NT2/D1 (cell line): ENCODE results near the gene ZNRF1.
"Not testable (repeated sequence)": the region's sequence is repeated elsewhere in the genome, so short reads cannot be mapped to it uniquely, and the experiment has no call there.

Experiments used
- DNase-seq: peaks from one replicate; pipeline ENCODE4 v3.0.0-alpha.2; 2011; ENCODE audit warnings: low read depth, low spot score
- H3K27me3 ChIP-seq: 2 replicates; pipeline ENCODE4 v1.6.0; 2011; ENCODE audit warnings: mild to moderate bottlenecking; ENCODE audit not compliant: insufficient read length, insufficient read depth
- H3K36me3 ChIP-seq: 2 replicates; pipeline ENCODE4 v1.6.1; 2011; ENCODE audit warnings: mild to moderate bottlenecking, low read length, mixed read lengths; ENCODE audit not compliant: insufficient read depth, insufficient read length
- H3K4me1 ChIP-seq: 2 replicates; pipeline ENCODE4 v1.5.1; 2011; ENCODE audit not compliant: insufficient read depth, insufficient read length
- H3K4me3 ChIP-seq: 2 replicates; pipeline ENCODE4 v1.5.1; 2011; ENCODE audit warnings: low read depth; ENCODE audit not compliant: insufficient read length
- H3K9ac ChIP-seq: 2 replicates; pipeline ENCODE4 v1.6.0; 2011; ENCODE audit warnings: low read depth; ENCODE audit not compliant: insufficient read length
- H3K9me3 ChIP-seq: 2 replicates; pipeline ENCODE4 v1.5.1; 2011; ENCODE audit warnings: mild to moderate bottlenecking, low read length; ENCODE audit not compliant: insufficient read depth
- SUZ12 ChIP-seq: IDR thresholded peaks from 2 replicates; pipeline ENCODE4 v1.6.1; 2011; ENCODE audit not compliant: insufficient read length, insufficient read depth; ENCODE audit errors: extremely low read depth
- YY1 ChIP-seq: IDR thresholded peaks from 2 replicates; pipeline ENCODE4 v1.6.1; 2011; ENCODE audit not compliant: insufficient read length, insufficient read depth
- ZNF274 ChIP-seq: IDR thresholded peaks from 2 replicates; pipeline ENCODE4 v1.6.1; 2011; ENCODE audit warnings: mild to moderate bottlenecking, low read depth, low read length

The ZNRF1 gene

GRCh38 chr16:75120253-75120652, 121.4 kb downstream of the ZNRF1 start:
- Histone ChIP-seq H3K4me1 (peaks cover 7% of the 10 kb centered on the region), H3K9me3 (peaks cover 21% of the 10 kb centered on the region), H3K9ac (no peak overlapping the region), H3K4me3 (no peak overlapping the region), H3K27me3 (no peaks in the 10 kb centered on the region), H3K36me3 (no peaks in the 10 kb centered on the region)
- no peak for TF ChIP-seq YY1
- no peak for TF ChIP-seq SUZ12
- TF ChIP-seq ZNF274 = no peak
- DNase-seq = no peak

- H3K9me3 ChIP-seq = peaks cover 30% of the 10 kb centered on the region
- no peaks in the 10 kb centered on the region for H3K36me3 ChIP-seq
- H3K4me1 ChIP-seq = peaks cover 3% of the 10 kb centered on the region
- TF ChIP-seq YY1 (no peak), ZNF274 (no peak), SUZ12 (no peak)
- no peak for DNase-seq
- no peaks in the 10 kb centered on the region for H3K27me3 ChIP-seq
- H3K9ac ChIP-seq = no peak overlapping the region
- no peak overlapping the region for H3K4me3 ChIP-seq
Observed at GRCh38 chr16:75121949-75122568, 123.2 kb downstream of the ZNRF1 start.

- no peak overlapping the region for H3K9ac ChIP-seq
- TF ChIP-seq SUZ12 = no peak
- TF ChIP-seq YY1 = no peak
- no peak for TF ChIP-seq ZNF274
- no peak for DNase-seq
Observed at GRCh38 chr16:75122609-75123008, 123.8 kb downstream of the ZNRF1 start.

GRCh38 chr16:75127713-75128415, 129.0 kb downstream of the ZNRF1 start:
- Histone ChIP-seq H3K36me3 (no peaks in the 10 kb centered on the region), H3K4me3 (no peak overlapping the region), H3K27me3 (no peaks in the 10 kb centered on the region), H3K9ac (no peak overlapping the region), H3K4me1 (no peaks in the 10 kb centered on the region), H3K9me3 (peaks cover 27% of the 10 kb centered on the region)
- TF ChIP-seq YY1 (no peak), SUZ12 (no peak), ZNF274 (no peak)
- no peak for DNase-seq

More at GRCh38 chr16:75122609-75123008, 123.8 kb downstream of the ZNRF1 start:
- peaks cover 3% of the 10 kb centered on the region for H3K4me1 ChIP-seq
- H3K4me3 ChIP-seq = no peak overlapping the region
- H3K36me3 ChIP-seq = no peaks in the 10 kb centered on the region
- no peaks in the 10 kb centered on the region for H3K27me3 ChIP-seq
- peaks cover 35% of the 10 kb centered on the region for H3K9me3 ChIP-seq

DNA sequence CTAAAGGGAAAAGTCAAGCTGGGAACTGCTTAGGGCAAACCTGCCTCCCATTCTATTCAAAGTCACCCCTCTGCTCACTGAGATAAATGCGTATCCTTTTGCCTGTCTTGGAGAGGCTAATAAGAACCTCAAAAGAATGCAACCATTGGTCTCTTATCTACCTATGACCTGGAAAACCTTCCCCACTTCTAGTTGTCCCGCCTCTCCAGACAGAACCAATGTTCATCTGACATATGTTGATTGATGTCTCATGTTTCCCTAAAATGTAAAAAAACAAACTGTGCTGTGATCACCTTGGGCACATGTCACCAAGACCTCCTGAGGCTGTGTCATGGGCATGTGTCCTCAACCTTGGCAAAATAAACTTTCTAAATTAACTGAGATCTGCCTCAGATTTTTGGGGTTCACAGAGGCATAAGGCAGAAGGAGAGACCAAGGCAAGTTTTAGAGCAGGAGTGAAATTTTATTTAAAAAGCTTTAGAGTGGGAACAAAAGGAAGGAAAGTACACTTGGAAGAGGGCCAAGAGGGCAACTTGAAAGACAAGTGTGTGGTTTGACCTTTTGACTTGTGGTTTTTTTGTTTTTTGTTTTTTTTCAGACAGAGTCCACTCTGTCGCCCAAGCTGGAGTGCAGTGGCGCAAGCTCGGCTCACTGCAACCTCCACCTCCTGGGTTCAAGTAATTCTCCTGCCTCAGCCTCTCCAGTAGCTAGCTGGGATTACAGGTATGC, 130.8 kb downstream of the ZNRF1 start:
- H3K4me3 ChIP-seq, H3K4me1 ChIP-seq, H3K9ac ChIP-seq, H3K36me3 ChIP-seq, DNase-seq, H3K27me3 ChIP-seq: not testable (repeated sequence)
- peaks cover 27% of the 10 kb centered on the region for H3K9me3 ChIP-seq

DNA sequence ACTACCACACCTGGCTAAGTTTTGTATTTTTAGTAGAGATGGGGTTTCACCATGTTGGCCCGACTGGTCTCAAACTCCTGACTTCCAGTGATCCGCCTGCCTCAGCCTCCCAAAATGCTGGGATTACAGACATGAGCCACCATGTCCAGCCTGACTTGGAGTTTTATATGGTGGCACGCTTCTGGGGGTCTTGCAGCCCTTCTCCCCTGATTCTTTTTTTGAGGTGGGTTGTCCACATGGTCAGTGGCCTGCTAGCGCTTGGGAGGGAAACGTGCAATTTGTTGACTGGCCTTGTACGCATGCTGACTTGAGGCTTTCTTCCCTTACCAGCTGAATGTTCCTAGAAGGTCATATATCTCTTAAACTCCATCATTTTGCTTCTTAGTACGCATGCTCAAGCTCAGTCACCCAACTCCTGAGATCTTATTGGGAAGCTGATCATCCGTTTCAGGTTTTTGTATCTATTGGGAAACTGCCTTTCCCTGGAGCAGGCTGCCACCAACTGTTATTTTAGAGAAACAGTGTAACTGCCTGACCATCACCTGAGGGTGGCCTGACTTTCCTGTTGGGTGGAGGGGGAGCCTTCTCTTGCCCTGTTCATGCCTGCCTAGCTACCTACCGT, 131.4 kb downstream of the ZNRF1 start:
- Histone ChIP-seq H3K36me3 (no peaks in the 10 kb centered on the region), H3K4me1 (no peaks in the 10 kb centered on the region), H3K27me3 (no peaks in the 10 kb centered on the region), H3K4me3 (no peak overlapping the region), H3K9me3 (peaks cover 27% of the 10 kb centered on the region), H3K9ac (no peak overlapping the region)
- DNase-seq = no peak
- TF ChIP-seq YY1 (no peak), ZNF274 (no peak), SUZ12 (no peak)

GRCh38 chr16:75131081-75131480, 132.3 kb downstream of the ZNRF1 start:
- H3K9me3 ChIP-seq = peaks cover 27% of the 10 kb centered on the region
- H3K4me3 ChIP-seq = no peak overlapping the region
- no peaks in the 10 kb centered on the region for H3K27me3 ChIP-seq
- H3K36me3 ChIP-seq = no peaks in the 10 kb centered on the region
- no peaks in the 10 kb centered on the region for H3K4me1 ChIP-seq
- DNase-seq = no peak
- peak overlapping the region; percentile 22 for H3K9ac ChIP-seq
- no peak for TF ChIP-seq ZNF274
- TF ChIP-seq YY1 = no peak
- no peak for TF ChIP-seq SUZ12
